Neural progenitor cell (in vitro differentiated cells): Measurements from ENCODE around the gene F13A1. TPM values are rescaled to one million over a fixed set of nuclear protein-coding genes. Genes with fewer than 3 reads are reported as not detected.

Experiments used
- DNase-seq: peaks from one replicate; pipeline ENCODE4 v3.0.0-alpha.2; 2016; ENCODE audit warnings: low spot score
- H2AFZ ChIP-seq: fragments of 200-600 bp; sonication (generic); replicated peaks from 2 replicates; pipeline ENCODE4 v1.6.1; 2016; ENCODE audit warnings: antibody characterized with exemption
- H3F3A ChIP-seq: fragments of 200-600 bp; sonication (generic); 2 replicates; pipeline ENCODE4 v1.6.1; 2016; ENCODE audit warnings: antibody characterized with exemption, low read depth
- H3K27ac ChIP-seq: fragments of 200-600 bp; sonication (generic); 2 replicates; pipeline ENCODE4 v1.5.1; 2016; ENCODE audit warnings: mild to moderate bottlenecking
- H3K27me3 ChIP-seq: fragments of 200-600 bp; sonication (generic); 2 replicates; pipeline ENCODE4 v1.6.1; 2016; ENCODE audit warnings: mild to moderate bottlenecking, moderate library complexity
- H3K36me3 ChIP-seq: fragments of 200-600 bp; sonication (generic); 2 replicates; pipeline ENCODE4 v1.5.1; 2016
- H3K4me1 ChIP-seq: fragments of 200-600 bp; sonication (generic); 2 replicates; pipeline ENCODE4 v1.6.1; 2016; ENCODE audit warnings: mixed run types
- H3K4me2 ChIP-seq: fragments of 200-600 bp; sonication (generic); 2 replicates; pipeline ENCODE4 v1.6.1; 2016
- H3K4me3 ChIP-seq: fragments of 200-600 bp; sonication (generic); 2 replicates; pipeline ENCODE4 v1.5.1; 2016
- H3K79me2 ChIP-seq: fragments of 200-600 bp; sonication (generic); 2 replicates; pipeline ENCODE4 v1.6.1; 2016; ENCODE audit warnings: low read depth
- H3K9ac ChIP-seq: fragments of 200-600 bp; sonication (generic); 2 replicates; pipeline ENCODE4 v1.6.1; 2016
- H3K9me3 ChIP-seq: fragments of 200-600 bp; sonication (generic); 2 replicates; pipeline ENCODE4 v1.5.1; 2016; ENCODE audit warnings: low read depth
- H4K20me1 ChIP-seq: fragments of 200-600 bp; sonication (generic); 2 replicates; pipeline ENCODE4 v1.6.1; 2016; ENCODE audit warnings: low read depth
- H3K27ac Mint-ChIP-seq: 3 replicates; pipeline ENCODE4 v1.8.0; 2021; ENCODE audit warnings: mixed read lengths
- H3K27me3 Mint-ChIP-seq: 2 replicates; pipeline ENCODE4 v1.8.0; 2022; ENCODE audit warnings: low read depth, mild to moderate bottlenecking, inconsistent platforms, moderate library complexity, mixed read lengths; ENCODE audit not compliant: insufficient read depth
- H3K36me3 Mint-ChIP-seq: 3 replicates; pipeline ENCODE4 v1.8.0; 2021; ENCODE audit warnings: mixed read lengths
- H3K4me1 Mint-ChIP-seq: 3 replicates; pipeline ENCODE4 v1.8.0; 2021; ENCODE audit warnings: mixed read lengths
- H3K4me3 Mint-ChIP-seq: 3 replicates; pipeline ENCODE4 v1.8.0; 2021; ENCODE audit warnings: mild to moderate bottlenecking, moderate library complexity, mixed read lengths
- H3K9me3 Mint-ChIP-seq: 3 replicates; pipeline ENCODE4 v1.8.0; 2020; ENCODE audit warnings: mixed read lengths
- CTCF ChIP-seq: fragments of 200-600 bp; sonication (generic); IDR thresholded peaks from 2 replicates; pipeline ENCODE4 v1.5.1; 2017; ENCODE audit warnings: antibody characterized with exemption, mild to moderate bottlenecking
- EZH2 ChIP-seq: fragments of 200-600 bp; sonication (generic); IDR thresholded peaks from 2 replicates; pipeline ENCODE4 v1.6.1; 2017; ENCODE audit warnings: antibody characterized with exemption, mild to moderate bottlenecking, moderate library complexity
- EZH2phosphoT487 ChIP-seq: fragments of 200-600 bp; sonication (generic); IDR thresholded peaks from 2 replicates; pipeline ENCODE4 v1.6.1; 2017; ENCODE audit warnings: antibody characterized with exemption
- total RNA-seq: library from RNA; depleted of rRNA; stranded (reverse); fragments of >200 nt; gene quantifications from 2 replicates; pipeline ENCODE4 v1.2.3, GENCODE V29; 2015; ENCODE audit warnings: low replicate concordance

The F13A1 gene
- total RNA-seq, 1 donor from 2014 or later, result 3.6 TPM

GRCh38 chr6:6154335-6154734, 166.1 kb downstream of the F13A1 start:
- DNase-seq, result no peak
- Mint-ChIP-seq H3K27me3 (peaks cover 5% of the 10 kb centered on the region), H3K36me3 (no peaks in the 10 kb centered on the region), H3K4me3 (no peak overlapping the region), H3K9me3 (peaks cover 3% of the 10 kb centered on the region), H3K27ac (no peak overlapping the region), H3K4me1 (peaks cover 21% of the 10 kb centered on the region)
- peaks cover 6% of the 10 kb centered on the region for H3K4me1 ChIP-seq
- H3F3A ChIP-seq, result no peaks in the 10 kb centered on the region
- H3K79me2 ChIP-seq, result no peaks in the 10 kb centered on the region
- peaks cover 27% of the 10 kb centered on the region for H3K27me3 ChIP-seq
- H3K9ac ChIP-seq, result no peak overlapping the region
- no peak overlapping the region for H3K4me2 ChIP-seq
- H3K4me3 ChIP-seq, result no peak overlapping the region
- H3K9me3 ChIP-seq, result no peaks in the 10 kb centered on the region
- TF ChIP-seq CTCF (no peak), EZH2phosphoT487 (no peak), EZH2 (no peak)
- no peaks in the 10 kb centered on the region for H3K36me3 ChIP-seq
- H4K20me1 ChIP-seq, result no peaks in the 10 kb centered on the region
- H2AFZ ChIP-seq, result no peak overlapping the region
- H3K27ac ChIP-seq, result no peak overlapping the region

- no peak overlapping the region for H3K4me3 ChIP-seq
- peaks cover 21% of the 10 kb centered on the region for H3K4me1 Mint-ChIP-seq
Observed at GRCh38 chr6:6152060-6152459, 168.4 kb downstream of the F13A1 start.

GRCh38 chr6:6148192-6148815, 172.2 kb downstream of the F13A1 start:
- H3K27me3 ChIP-seq, result peaks cover 12% of the 10 kb centered on the region
- no peak overlapping the region for H2AFZ ChIP-seq
- Mint-ChIP-seq H3K9me3 (peaks cover 6% of the 10 kb centered on the region), H3K4me1 (peaks cover 21% of the 10 kb centered on the region), H3K4me3 (no peak overlapping the region), H3K27ac (no peak overlapping the region), H3K27me3 (peaks cover 2% of the 10 kb centered on the region), H3K36me3 (no peaks in the 10 kb centered on the region)
- no peak for DNase-seq
- TF ChIP-seq EZH2phosphoT487 (no peak), CTCF (no peak), EZH2 (no peak)
- no peaks in the 10 kb centered on the region for H4K20me1 ChIP-seq
- H3F3A ChIP-seq, result no peaks in the 10 kb centered on the region
- peaks cover 6% of the 10 kb centered on the region for H3K4me1 ChIP-seq
- no peaks in the 10 kb centered on the region for H3K9me3 ChIP-seq
- no peak overlapping the region for H3K4me3 ChIP-seq
- no peaks in the 10 kb centered on the region for H3K79me2 ChIP-seq
- no peak overlapping the region for H3K4me2 ChIP-seq
- no peak overlapping the region for H3K27ac ChIP-seq
- H3K36me3 ChIP-seq, result no peaks in the 10 kb centered on the region
- H3K9ac ChIP-seq, result no peak overlapping the region

More at GRCh38 chr6:6152060-6152459, 168.4 kb downstream of the F13A1 start:
- Histone ChIP-seq H3K79me2 (no peaks in the 10 kb centered on the region), H3K36me3 (no peaks in the 10 kb centered on the region), H3K4me2 (no peak overlapping the region), H3K9ac (no peak overlapping the region), H3K9me3 (no peaks in the 10 kb centered on the region), H3K27me3 (peaks cover 27% of the 10 kb centered on the region), H2AFZ (no peak overlapping the region), H4K20me1 (no peaks in the 10 kb centered on the region), H3F3A (no peaks in the 10 kb centered on the region), H3K4me1 (peaks cover 6% of the 10 kb centered on the region), H3K27ac (no peak overlapping the region)
- peak; percentile 30 for DNase-seq
- no peak for TF ChIP-seq EZH2phosphoT487
- no peak for TF ChIP-seq EZH2
- no peak for TF ChIP-seq CTCF
- H3K9me3 Mint-ChIP-seq, result peaks cover 3% of the 10 kb centered on the region
- no peak overlapping the region for H3K4me3 Mint-ChIP-seq
- H3K27ac Mint-ChIP-seq, result no peak overlapping the region
- peaks cover 3% of the 10 kb centered on the region for H3K27me3 Mint-ChIP-seq
- no peaks in the 10 kb centered on the region for H3K36me3 Mint-ChIP-seq
